CD4-positive, alpha-beta T cell treated with Interleukin-4 for 1 hour (primary cell): ENCODE measurements around the gene STPG4.

Experiments used
- DNase-seq, 2 donors: peaks; one replicate each; pipeline ENCODE4 v3.0.0-alpha.2; 2020 to 2022

The STPG4 gene

DNA sequence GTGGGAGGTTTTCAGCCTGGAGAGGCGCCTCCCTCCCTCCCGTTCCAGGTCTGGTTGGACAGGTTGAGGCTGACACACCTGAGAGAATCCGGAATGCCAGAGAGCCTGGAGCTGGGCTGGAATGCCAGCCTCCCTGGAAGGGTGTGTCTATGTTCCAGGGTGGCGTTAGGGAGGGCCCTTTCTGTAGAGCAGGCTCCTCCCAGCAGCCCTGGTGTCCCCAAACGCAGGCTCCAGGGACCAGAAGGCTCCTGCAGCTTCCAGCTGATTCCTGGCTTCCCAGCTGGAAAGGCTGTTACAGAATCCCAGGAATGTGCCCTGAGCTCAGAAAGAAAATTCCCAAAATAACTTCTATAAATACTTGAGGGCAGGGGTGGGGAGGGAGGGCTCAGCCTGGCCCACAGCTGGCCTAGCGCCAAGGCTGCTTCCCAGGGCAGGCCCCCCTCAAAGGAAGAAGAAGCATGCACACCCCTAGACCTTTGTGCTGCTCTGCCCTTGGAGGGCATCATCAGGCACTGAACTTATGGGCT, 85.4 kb downstream of the STPG4 start:
- no peak for DNase-seq

DNA sequence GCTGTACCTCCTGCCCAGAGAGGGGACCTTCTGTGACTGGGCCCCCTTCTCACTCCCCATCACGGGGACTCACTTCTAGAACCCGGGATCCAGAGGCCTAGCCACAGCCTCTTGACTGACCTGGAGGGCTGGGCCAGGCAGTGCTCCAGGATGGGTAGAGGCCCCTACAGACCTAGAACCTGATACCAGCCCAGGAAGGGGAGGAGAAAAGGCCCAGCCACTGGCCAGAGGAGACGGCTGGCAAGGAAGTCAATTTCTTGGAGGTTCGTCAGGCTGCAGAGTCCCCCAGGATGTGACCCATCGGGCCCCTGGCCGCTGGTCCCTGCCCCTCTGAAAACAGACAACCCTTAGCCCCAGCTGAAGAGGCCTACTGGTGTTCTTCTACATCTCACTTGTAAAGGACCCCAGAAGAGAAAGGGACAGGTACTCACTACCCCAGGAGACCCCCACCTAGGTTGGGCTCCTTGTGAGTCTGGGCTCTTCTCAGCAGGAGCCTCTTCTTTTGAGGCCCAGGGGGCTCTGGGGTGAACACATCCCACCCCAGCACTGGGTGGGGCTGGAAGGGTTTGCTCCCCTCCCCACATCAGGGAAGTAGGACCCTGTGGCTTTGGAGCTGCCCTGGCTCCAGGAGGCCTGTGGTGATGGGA, 86.0 kb downstream of the STPG4 start:
- DNase-seq: no peak

DNA sequence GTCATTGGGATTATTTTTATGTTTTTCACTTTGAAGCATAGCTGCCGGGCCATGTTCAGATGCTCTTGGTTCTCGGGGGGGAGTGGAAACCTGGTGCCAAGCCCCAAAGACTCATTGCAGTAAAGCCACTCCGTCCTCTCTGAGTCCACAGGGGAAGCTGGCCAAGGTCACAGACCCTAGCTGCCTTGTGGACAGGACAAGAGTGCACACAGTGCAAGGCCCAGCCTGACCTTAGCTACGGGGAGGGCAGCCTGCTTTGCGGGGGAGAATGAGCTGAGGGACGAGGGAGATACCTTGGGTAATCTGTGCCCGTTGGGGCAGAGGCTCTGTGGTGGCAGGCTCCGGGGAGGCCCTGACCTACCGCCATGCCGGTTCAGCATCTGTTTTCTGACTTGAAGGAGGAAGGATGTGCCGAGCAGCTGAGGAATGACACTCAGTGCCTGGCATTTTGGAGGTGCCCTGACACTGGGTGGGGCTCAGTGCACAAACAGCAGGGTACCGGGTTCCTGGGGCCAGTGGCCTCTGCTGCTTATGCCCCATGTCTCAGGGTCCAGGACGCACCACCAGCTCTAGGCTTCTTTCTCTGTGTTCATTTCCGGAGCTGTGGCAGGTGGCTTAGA, 87.2 kb downstream of the STPG4 start:
- DNase-seq: no peak

DNA sequence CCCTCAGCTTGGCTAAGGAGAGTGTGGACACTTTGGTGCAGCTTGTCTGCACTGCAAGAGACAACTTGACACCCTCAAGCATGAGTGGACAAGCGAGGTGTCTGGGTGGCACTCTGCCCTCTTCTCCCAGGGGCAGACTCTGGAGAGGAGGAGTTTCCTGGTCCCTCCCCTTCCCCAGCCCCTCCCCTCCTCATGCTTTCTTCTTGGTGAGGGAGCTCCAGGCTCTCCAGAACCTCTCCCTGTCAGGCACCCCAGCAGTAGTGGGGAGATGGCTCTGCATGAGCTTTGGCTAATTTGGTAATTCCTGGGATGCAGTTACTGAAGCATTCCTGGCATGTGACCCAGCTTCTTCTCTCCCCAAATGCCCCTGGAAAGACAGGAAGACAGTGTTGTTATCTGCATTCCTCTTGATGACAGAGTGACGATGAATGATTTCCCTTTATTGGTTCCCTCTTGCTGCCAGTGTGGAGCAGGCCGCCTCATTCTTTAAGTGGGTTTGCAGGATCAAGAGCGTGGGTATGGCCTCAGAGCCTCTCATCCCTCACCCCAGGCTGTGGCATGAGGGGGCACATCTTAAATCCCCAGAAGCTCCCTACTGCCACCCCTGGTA, 89.2 kb downstream of the STPG4 start:
- no peak for DNase-seq

DNA sequence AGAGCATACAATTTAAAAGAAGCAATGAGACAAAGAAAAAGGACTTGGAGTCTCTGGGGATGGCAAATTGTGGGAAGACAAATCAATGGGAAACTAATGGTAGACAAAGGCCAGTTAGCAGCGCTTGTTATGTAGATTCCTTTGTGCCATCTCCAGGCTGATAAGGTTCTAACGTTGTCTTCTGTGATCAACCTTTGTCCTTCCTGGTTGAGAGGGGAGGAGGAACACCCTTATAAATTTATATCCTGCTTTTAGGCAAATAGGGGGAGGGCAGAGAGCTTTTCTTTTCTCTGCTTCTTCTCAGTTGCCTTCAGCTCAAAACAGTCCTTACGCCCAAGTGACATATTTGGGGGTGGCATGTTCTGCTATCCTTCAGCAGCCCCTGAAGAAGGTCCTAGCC, 89.8 kb downstream of the STPG4 start:
- DNase-seq: no peak

DNA sequence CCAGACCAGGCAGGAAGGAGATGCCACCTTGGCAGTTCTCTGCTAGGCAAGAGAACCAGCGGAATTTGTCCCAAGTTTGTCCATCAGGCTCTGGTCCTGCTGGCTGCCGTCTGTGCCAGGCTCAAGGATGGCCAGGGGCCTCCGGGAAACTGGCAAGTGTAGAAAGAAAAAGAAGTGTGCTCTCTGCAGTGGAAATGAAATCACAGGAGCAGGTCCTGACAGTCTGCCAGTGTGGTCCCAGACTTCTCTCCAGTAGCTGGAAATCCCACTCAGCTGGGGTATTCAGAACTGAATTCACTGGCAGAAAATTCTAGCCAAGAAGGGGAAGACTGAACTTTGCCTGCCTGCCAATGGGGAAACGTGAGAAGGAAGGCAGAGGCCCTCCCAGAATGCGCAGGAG, 91.0 kb downstream of the STPG4 start:
- DNase-seq: no peak

DNA sequence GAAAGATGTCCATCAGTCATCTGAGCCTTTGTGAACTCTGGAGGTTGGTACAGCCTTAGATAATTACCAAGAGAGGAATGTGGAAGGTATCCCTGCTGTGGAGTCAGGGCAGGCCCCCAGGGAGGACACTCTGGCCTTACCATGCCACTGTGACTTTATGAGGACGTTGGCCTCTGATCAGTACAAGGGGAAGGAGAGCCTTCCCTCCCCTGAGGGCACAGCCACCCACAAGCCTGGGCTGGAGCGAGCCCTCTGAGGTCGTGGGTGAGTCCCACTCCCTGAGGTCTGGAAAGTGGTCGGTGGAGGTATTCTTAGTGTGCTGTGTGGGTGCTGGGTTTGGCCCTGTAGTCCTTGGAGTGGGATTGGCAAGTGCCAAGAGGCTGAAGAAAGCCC, 91.6 kb downstream of the STPG4 start:
- DNase-seq: no peak

DNA sequence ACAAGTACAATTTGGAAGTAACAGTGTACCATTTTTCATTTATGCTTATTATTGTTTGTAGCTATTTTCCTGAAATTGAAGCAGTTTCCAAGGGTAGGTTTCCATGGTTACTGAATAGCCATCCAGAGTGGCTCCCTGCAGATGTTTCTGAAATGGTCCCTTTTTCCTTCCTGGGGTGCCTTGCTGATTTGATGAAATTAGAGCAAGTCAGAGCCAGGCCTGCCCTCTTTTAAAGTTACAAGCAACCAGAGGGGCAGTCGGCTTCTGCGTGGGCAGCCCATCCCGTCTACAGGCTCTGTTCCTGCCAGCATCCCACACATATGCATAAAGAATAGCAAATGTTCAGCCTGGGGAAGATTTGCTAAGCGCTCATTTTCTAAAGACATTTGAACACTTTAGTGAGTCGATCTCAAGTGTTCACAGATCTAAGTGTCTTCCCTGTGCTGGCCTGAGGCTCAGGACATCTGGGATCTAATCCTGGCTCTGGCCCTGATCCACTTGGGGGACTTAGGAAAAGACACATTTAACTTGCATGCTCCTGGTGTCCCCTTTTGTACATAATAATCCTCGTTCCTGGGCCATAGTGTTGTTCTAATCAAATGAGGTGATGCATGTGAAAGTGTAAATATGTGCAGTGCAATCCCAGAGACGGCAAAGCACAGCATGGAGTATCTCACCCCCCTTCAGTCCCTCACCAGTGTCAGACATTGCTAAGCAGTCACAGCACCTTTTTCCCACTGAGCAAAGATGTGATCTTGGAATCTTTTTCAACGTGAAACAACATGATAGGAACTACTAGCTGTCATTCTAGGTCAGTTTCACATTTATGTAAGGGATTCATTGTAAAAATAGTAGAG, 92.2 kb downstream of the STPG4 start:
- no peak for DNase-seq

DNA sequence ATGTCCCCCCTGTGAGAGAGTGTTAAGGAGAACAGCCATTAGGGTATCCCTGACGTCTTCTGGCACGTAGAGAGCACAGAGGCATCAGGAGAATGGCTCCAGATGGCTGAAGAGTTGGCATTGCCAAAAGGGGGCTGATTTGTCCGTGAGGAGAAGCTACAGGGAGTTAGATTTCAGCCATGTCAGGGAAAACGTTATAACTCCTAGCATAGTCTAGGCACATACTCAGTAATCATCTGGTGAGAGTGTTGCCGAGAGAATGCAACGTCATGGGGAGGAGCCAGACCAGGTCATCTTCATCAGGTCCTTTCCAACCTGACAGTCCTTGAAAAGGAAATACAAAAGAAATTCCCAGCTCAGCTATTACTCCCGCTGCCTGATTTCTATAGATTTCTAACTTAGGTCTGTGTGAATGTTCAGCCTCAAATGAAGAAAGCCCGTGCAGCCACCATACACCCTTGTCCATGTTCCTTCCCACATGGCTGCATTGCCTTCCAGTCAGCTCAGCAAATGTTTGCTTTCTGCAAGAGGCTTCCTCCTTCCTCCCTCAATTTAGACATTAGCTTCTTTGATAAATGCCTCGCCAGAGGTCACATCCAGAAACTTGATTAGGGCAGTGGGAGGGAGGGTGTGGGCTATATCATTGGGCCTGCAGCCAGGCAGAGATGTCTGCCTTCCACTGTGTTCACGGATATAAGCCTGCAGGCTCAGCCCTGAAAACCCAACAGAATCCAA, 93.0 kb downstream of the STPG4 start:
- DNase-seq: no peak

DNA sequence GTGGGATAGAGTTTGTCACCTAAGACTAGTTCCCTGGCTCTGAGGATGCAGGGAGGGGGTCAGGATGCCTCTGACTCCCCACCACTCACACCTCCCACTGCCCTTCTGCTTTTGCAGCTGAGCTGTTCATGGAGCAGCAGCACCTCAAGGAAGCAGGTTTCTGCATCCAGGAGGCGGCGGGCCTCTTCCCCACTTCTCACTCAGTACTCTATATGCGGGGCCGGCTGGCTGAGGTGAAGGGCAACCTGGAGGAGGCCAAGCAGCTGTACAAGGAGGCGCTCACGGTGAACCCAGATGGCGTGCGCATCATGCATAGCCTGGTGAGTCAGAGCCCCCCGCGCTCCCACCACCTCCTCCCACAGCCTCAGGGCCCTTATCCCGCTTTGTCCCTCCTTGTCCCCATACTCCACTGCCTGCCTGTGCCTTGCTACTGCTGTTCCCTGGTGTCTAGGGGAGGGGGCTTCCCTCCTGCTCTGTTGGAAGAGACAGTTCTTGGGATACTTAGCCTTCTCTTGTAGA, 94.4 kb downstream of the STPG4 start:
- no peak for DNase-seq

DNA sequence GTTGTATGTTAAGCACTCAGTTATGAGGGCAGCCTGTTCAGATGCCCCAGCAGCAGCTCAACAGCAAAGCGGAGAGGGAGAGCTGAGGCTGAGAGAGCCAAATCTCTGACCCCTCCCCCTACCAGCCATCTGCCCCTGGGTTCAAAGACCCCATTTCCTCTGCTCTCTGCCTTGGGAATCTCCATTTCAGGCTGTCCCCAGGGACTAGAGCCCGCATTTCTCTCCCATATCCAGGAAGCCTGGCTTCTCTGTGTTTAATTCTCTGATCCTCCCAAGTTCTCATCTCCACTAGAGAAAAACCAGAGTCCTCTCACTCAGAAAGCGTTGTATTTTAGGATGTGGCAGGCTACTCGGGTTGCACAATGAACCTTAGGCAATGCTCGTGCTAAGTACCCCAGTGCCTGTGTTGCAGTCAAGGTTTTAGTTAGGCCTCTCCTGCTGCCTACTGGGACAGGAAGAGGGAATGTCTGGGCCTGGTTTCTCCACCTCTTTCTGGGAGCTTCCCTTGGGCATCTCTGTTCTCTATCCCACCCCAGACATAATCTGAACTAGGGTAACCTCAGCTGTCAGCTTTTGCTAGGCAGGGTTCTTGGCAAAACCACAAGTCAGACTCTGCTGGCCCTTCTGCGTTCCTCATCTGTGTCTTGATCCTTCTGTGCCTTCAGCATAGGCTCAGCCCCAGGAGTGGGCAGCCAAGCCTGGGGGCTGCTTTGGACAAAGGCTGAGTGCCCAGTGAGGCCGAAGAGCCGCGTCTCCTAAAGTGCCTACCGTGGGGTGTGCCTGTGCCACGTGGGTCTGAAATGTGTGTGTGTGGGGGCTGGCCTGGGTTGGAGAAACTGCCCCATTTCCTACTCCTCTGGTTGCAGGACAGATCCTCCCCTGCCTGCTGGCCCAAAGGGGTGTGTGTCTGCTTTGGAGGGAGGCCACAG, 96.8 kb downstream of the STPG4 start:
- peak in 1 of 2 donors; percentile 41 for DNase-seq

DNA sequence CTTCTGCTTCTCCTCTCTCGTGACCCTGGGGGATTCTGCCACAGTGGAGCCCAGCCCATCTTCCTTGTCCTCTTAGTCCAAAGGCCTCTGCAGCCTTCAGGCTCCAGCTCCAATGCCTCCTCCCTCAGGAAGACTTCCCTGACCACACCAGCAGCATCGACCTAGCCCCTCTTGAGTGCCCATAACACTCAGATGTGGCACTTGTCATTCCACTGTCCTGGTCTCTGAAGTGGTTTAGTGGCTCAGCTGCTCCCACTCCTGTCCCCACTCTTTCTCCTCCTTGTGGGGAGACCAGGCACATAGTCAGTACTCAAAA, 97.5 kb downstream of the STPG4 start:
- DNase-seq: no peak

DNA sequence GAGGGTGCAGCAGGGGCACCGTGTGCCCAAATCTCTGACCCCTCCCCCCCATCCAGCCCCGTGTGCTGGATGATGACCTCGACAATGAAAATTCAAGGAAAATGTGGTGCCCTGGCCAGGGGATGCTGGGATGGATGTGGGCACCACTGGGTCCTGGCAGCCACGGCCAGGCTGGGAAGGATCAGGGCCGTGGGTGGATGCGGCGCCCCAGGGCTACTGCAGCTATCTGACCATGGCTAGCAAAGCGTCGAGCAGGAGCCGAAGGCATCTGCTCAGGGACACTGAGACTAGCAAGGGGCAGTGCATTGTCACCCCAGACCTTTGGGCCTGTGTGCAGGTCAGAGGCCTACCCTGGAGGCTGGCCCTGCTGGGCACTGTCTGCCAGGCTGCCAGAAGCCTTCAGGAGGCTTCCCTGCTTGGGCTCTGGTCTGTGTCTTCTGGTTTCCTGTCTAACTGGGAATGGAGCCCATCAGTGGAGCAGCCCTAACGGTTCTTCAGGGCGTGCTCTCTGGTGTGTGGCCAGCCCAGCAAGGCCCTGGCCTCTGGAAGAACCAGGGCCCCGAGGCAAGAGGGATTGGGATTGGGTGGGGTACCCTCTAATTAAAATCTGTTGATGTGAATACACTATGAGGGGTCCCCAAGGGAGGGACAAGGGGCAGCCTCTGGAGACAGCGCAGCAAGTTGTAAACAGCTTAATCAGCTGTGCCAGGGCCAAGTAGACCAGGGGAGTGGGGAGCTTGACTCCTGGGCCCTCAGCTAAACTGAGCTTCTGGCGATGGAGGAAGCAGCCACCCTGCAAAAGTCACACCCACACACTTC, 98.0 kb downstream of the STPG4 start:
- peak in 1 of 2 donors; percentile 69 for DNase-seq

DNA sequence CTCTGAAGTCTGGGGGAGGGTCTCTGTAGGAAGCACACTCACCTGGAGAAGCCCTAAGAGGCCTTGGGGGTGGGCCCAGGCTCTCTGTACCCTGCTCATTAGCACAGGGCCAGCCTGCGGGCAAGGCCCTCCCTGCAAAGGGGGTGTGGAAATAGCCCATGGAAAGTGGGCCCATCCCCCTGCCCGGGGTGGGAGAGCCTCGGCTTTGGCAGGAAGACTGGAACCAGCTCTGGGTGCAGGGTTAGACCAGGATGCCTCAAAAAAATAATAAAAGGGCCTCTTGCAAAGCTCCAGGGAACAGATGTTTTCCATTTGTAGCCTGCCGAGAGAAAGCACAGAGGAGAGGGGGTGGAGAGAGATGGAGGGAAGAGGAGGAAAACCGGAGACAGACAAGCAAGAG, 98.7 kb downstream of the STPG4 start:
- no peak for DNase-seq

DNA sequence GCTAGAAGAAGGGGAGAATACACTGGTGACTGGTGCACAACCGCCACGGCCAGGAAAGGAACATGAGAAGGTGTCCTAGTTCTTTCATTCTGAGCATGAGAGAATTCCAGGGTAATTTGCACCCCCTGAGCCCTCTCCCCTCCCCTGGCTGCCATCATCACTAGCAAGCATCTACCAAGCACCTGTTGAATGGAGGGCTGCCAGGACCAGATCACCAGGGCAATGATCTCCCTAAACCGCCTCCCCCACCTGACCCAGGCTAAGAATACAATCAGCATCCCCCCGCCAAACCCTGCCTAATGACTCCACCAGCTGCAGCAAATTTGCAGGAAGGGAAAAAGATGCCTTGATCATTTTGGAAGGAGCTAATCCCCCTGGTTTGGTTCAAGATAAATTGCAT, 100.2 kb downstream of the STPG4 start:
- DNase-seq: no peak

DNA sequence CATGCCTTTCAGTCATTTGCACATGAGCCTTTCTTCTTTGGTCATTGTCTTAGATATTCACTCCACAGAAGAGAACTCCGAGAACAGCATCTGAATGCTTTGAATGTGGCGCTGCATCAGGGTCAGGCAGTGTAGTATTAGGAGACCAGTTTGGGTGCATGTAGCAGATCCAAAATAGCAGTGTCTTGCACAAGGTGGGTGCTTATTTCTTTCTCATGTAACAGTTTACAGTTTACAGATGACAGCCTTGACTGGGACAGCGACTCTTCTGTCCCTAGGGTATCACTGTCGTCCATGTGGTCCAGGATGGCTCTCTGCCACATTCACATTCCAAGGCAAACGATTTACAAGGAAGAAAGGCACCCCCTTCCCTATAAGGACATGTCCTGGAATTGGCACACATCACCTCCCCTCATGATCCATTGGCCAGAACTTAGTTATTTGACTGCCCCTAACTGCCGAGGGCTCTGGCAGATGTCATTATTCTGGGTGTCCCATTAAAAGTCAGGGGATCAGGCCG, 101.0 kb downstream of the STPG4 start:
- DNase-seq: no peak

DNA sequence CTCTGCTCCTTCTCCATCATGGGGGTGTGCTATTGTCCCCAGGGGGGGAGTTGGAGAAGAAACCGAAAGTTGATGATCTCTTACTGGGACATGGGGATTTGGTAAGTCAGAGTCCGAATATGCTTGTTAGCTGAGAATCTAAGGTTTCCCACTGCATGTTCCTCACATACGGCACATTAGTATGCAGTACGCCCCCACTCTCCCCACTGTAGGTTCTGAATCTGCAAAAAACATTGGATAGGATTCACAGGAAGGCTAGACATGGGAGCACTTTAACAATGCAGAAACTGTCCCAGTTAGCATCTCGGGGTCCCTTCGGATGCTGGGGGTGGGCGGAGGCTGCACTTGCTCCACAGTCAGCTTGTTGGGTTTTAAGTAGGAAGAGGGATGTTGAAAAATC, 102.3 kb downstream of the STPG4 start:
- DNase-seq: no peak

DNA sequence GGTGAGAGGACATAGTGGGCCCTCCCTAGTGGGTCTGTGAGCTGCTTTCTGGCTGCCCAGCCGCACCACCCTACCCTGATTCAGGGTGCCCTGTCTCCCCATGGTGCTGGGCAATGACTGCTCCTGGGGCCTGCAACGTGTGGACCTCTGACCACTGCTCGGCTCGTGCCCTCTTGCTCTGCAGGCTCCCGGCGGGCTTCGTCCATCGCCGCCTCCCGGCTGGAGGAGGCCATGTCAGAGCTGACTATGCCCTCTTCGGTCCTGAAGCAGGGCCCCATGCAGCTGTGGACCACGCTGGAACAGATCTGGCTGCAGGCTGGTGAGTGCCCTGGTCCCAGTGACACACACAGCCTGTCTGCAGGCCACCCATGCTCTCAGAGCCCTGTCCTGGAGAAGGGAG, 103.5 kb downstream of the STPG4 start:
- no peak for DNase-seq

DNA sequence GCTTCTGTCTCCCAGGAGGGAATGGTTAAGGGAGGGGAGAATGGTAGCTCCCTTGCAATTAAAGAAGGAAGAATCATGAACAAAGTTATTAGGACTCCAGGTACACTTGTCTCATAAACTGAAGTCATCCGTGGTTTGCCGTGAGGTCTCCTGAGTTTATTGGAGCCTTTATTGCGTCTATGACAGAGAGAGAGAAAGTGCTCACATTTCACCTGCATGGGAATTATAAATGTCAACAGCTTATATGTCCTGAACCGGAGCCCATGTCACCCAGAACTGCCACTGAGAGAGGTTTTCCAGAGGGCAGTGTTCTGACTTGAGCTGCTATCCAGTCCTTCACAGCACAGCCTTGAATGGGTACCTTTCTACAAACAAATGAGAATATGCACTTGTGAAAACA, 104.3 kb downstream of the STPG4 start:
- no peak for DNase-seq

DNA sequence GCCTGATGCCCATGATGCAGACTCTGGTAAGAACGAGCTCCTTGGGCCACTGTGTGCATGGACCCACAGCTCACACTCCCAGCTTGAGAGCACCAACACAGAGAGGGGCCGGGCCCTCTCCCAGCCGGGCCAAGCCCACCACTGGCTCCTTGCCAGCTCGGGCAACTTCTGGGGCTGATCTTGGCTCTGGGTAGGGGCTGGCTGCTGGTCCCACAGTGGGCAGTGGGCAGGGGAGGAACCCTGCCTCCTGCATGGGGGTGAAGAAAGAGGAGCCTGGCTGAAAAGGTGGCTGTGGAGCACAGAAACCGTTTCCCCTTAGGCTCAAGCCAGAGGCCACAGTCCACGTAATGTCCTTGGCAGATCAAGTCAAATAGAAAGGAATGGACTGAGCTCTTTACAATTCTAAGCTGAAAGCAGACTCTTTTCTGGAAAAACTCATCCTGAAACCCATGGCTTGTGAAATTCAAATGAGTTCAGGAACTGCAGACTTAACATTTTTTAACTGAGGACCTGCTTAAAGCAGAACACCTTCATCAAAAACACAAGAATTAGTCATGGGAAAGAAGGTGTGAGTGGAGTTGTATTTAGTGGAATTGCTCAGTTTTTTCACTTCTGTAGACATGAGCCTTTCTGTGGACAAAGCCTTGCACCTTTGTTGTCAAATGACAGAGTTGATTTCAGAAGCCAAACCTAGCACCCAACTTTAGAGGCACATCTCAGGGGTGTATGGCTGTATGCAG, 104.9 kb downstream of the STPG4 start:
- DNase-seq: no peak
